NCI-H128 (cell line): ENCODE measurements around the gene GNAL.

Source experiments
- DNase-seq: peaks from one replicate; lab custom pipeline; 2025; ENCODE audit not compliant: unreplicated experiment; lab: John Stamatoyannopoulos, UW

Gene GNAL

GRCh38 chr18:11802158-11802557, 113.1 kb downstream of the GNAL start:
- no peak for DNase-seq

GRCh38 chr18:11802586-11802985, 113.5 kb downstream of the GNAL start:
- no peak for DNase-seq

- no peak for DNase-seq
These were observed 118.2 kb downstream of the GNAL start for GRCh38 chr18:11807233-11807632.

GRCh38 chr18:11808001-11808855, 119.2 kb downstream of the GNAL start:
- no peak for DNase-seq

- no peak for DNase-seq
These were observed 120.8 kb downstream of the GNAL start for GRCh38 chr18:11809895-11810294.

GRCh38 chr18:11810379-11810778, 121.3 kb downstream of the GNAL start:
- DNase-seq: no peak

GRCh38 chr18:11811009-11811408, 121.9 kb downstream of the GNAL start:
- no peak for DNase-seq

- no peak for DNase-seq
These were observed 128.2 kb downstream of the GNAL start for GRCh38 chr18:11817229-11817628.

- no peak for DNase-seq
These were observed 129.6 kb downstream of the GNAL start for GRCh38 chr18:11818486-11819203.

GRCh38 chr18:11819938-11820337, 130.9 kb downstream of the GNAL start:
- no peak for DNase-seq

- no peak for DNase-seq
These were observed 131.6 kb downstream of the GNAL start for GRCh38 chr18:11820697-11821096.

GRCh38 chr18:11821208-11821607, 132.1 kb downstream of the GNAL start:
- DNase-seq: no peak

GRCh38 chr18:11821643-11822237, 132.7 kb downstream of the GNAL start:
- no peak for DNase-seq

- no peak for DNase-seq
These were observed 134.5 kb downstream of the GNAL start for GRCh38 chr18:11823545-11823944.

GRCh38 chr18:11826836-11827235, 137.8 kb downstream of the GNAL start:
- no peak for DNase-seq

GRCh38 chr18:11828786-11829432, 139.8 kb downstream of the GNAL start:
- no peak for DNase-seq

GRCh38 chr18:11830585-11830984, 141.5 kb downstream of the GNAL start:
- no peak for DNase-seq

- DNase-seq: no peak
These were observed 142.9 kb downstream of the GNAL start for GRCh38 chr18:11831921-11832320.

GRCh38 chr18:11834772-11835171, 145.7 kb downstream of the GNAL start:
- DNase-seq: no peak

GRCh38 chr18:11839556-11839955, 150.5 kb downstream of the GNAL start:
- no peak for DNase-seq

GRCh38 chr18:11840493-11840892, 151.4 kb downstream of the GNAL start:
- no peak for DNase-seq
